Coronary artery (tissue), 2 donors: ENCODE results near the gene UNC79.
"Not testable (repeated sequence)": the region's sequence is repeated elsewhere in the genome, so short reads cannot be mapped to it uniquely, and the experiment has no call there.

ENCODE experiments used
- DNase-seq: peaks from one replicate; pipeline ENCODE4 v3.0.0-alpha.2; 2017; ENCODE audit warnings: low spot score
- H3K27ac ChIP-seq, 2 donors: fragments of 200-600 bp; sonication (generic); one replicate each; pipeline ENCODE4 v1.5.1; 2016 to 2019
- H3K4me3 ChIP-seq: fragments of 200-600 bp; sonication (generic); 2 replicates; pipeline ENCODE4 v1.5.1; 2016; ENCODE audit warnings: mild to moderate bottlenecking, moderate library complexity
- CTCF ChIP-seq: fragments of 200-600 bp; sonication (generic); IDR thresholded peaks from one replicate; pipeline ENCODE4 v1.5.1; 2019; ENCODE audit warnings: antibody characterized with exemption

The UNC79 gene

GRCh38 chr14:93462479-93462878 lies 31.7 kb downstream of the UNC79 start:
- Histone ChIP-seq H3K4me3 (no peak overlapping the region), H3K27ac (no peak overlapping the region)
- no peak for DNase-seq
- TF ChIP-seq CTCF = no peak

- TF ChIP-seq CTCF = no peak
- no peak overlapping the region for H3K4me3 ChIP-seq
- H3K27ac ChIP-seq = no peak overlapping the region
- DNase-seq = no peak
Observed at GRCh38 chr14:93464271-93464670, 33.5 kb downstream of the UNC79 start.

GRCh38 chr14:93475471-93475870 lies 44.7 kb downstream of the UNC79 start:
- TF ChIP-seq CTCF = no peak
- no peak for DNase-seq
- Histone ChIP-seq H3K27ac (no peak overlapping the region), H3K4me3 (no peak overlapping the region)

- H3K27ac ChIP-seq = no peak overlapping the region
- no peak overlapping the region for H3K4me3 ChIP-seq
- TF ChIP-seq CTCF = no peak
- DNase-seq = no peak
Observed at GRCh38 chr14:93476305-93476704, 45.6 kb downstream of the UNC79 start.

GRCh38 chr14:93479074-93479473 lies 48.3 kb downstream of the UNC79 start:
- DNase-seq, H3K27ac ChIP-seq, H3K4me3 ChIP-seq: not testable (repeated sequence)

- no peak for TF ChIP-seq CTCF
- H3K4me3 ChIP-seq = no peak overlapping the region
- H3K27ac ChIP-seq = no peak overlapping the region
- DNase-seq = no peak
Observed at GRCh38 chr14:93480867-93481266, 50.1 kb downstream of the UNC79 start.

GRCh38 chr14:93481758-93482157 lies 51.0 kb downstream of the UNC79 start:
- H3K27ac ChIP-seq = no peak overlapping the region

More at GRCh38 chr14:93481758-93482157, 51.0 kb downstream of the UNC79 start:
- no peak for TF ChIP-seq CTCF
- DNase-seq = no peak
- H3K4me3 ChIP-seq = no peak overlapping the region
